ENCODE results near the gene NOS1AP. TPM values are rescaled to one million over a fixed set of nuclear protein-coding genes. Genes with fewer than 3 reads are reported as not detected.

The NOS1AP gene
- total and polyA plus RNA-seq, 2 donors (not counting 3 experiments of a cell fraction or from before 2014, with no cell fraction given) = 1.3 to 5.4 TPM

GRCh38 chr1:162165528-162165927 lies 96.0 kb downstream of the NOS1AP start:
- Histone ChIP-seq H3K36me3 (ENCODE audit: control insufficient read depth in 2 of 2, extremely low read depth in 1 of 2, insufficient read depth in 2 of 2, low read length in 2 of 2) (no peaks in the 10 kb centered on the region), H4K20me1 (replicated peaks; ENCODE audit: control insufficient read depth, extremely low read depth, insufficient read depth, low read length) (no peaks in the 10 kb centered on the region), H2AFZ (ENCODE audit: low read depth, low read length) (no peak overlapping the region), H3K9ac (replicated peaks; ENCODE audit: extremely low read depth, insufficient read depth, low read length) (no peak overlapping the region), H3K27ac (ENCODE audit: insufficient read depth, low read depth, low read length) (no peak overlapping the region), H3K9me1 (replicated peaks; ENCODE audit: control insufficient read depth, extremely low read depth, insufficient read depth, low read length) (no peaks in the 10 kb centered on the region), H3K79me2 (ENCODE audit: control insufficient read depth, insufficient read depth, low read length) (no peaks in the 10 kb centered on the region), H3K27me3 (ENCODE audit: control insufficient read depth in 2 of 2, insufficient read depth in 2 of 2, low read length in 2 of 2) (no peaks in the 10 kb centered on the region), H3K4me2 (ENCODE audit: insufficient read depth, low read length) (no peak overlapping the region), H3K9me3 (replicated peaks; ENCODE audit: control insufficient read depth, insufficient read depth, low read length) (no peaks in the 10 kb centered on the region), H3K4me3 (replicated peaks in 1 of 3; ENCODE audit: insufficient read depth in 1 of 3, low read depth in 1 of 3, low read length in 3 of 3) (no peak overlapping the region), H3K4me1 (ENCODE audit: control insufficient read depth, extremely low read depth, insufficient read depth, low read length) (no peaks in the 10 kb centered on the region)
- BruUV-seq (replicated peaks) = no TSS peak
- no peak for FAIRE-seq
- dilution Hi-C loops (cut with MboI; ENCODE audit: extremely low pct_ligation_motif_present, low sequenced_read_pairs) = no loop called here
- intact Hi-C loops (cut with micrococcal nuclease) = no loop called here
- TF ChIP-seq MAX (IDR thresholded peaks at IDR 0.05; ENCODE audit: insufficient read depth, insufficient read length) = no peak
- no peak for TF ChIP-seq POLR2A (IDR thresholded peaks at IDR 0.05; ENCODE audit: low read depth, low read length)
- TF ChIP-seq POLR2AphosphoS5 (IDR thresholded peaks at IDR 0.05; ENCODE audit: insufficient read depth, low read depth, low read length) = no peak
- CTCF ChIA-PET = interaction anchor here (0.6 to 1.4 kb wide), 2 partner anchors 9 to 24 kb away, joined by 3 read pairs; no protein-coding TSS in a partner anchor
- DNase-seq (ENCODE audit: low read depth, low spot score) = no peak
- POLR2A ChIA-PET = no interaction called here

GRCh38 chr1:162166917-162167615 lies 97.6 kb downstream of the NOS1AP start:
- no peaks in the 10 kb centered on the region for H3K27me3 ChIP-seq (ENCODE audit: control insufficient read depth in 2 of 2, insufficient read depth in 2 of 2, low read length in 2 of 2)
- ChIA-PET POLR2A (no interaction called here), CTCF (interaction anchor here (1.4 to 1.6 kb wide), 2 partner anchors 10 to 11 kb away, joined by 3 to 4 read pairs; no protein-coding TSS in a partner anchor)
- no peaks in the 10 kb centered on the region for H3K4me1 ChIP-seq (ENCODE audit: control insufficient read depth, extremely low read depth, insufficient read depth, low read length)
- no peak for TF ChIP-seq GATA2 (IDR thresholded peaks at IDR 0.05; ENCODE audit: insufficient read depth, insufficient read length, low read depth, low read length)
- no peak for TF ChIP-seq CTCF (IDR thresholded peaks at IDR 0.05; ENCODE audit: extremely low read depth in 1 of 2, insufficient read depth in 1 of 2, low read depth in 1 of 2, low read length in 2 of 2)
- no peak for TF ChIP-seq EZH2 (IDR thresholded peaks at IDR 0.05; ENCODE audit: borderline replicate concordance, low read depth, low read length, severe bottlenecking)
- no peak for TF ChIP-seq POLR2AphosphoS5 (IDR thresholded peaks at IDR 0.05; ENCODE audit: insufficient read depth, low read depth, low read length)
- no peak for TF ChIP-seq POLR2A (IDR thresholded peaks at IDR 0.05; ENCODE audit: low read depth, low read length)
- no peak for TF ChIP-seq FOS (IDR thresholded peaks at IDR 0.05; ENCODE audit: borderline replicate concordance, insufficient read depth, low read length)
- TF ChIP-seq JUN (IDR thresholded peaks at IDR 0.05; ENCODE audit: borderline replicate concordance, insufficient read depth, insufficient read length, low read depth) = no peak
- no peak for TF ChIP-seq MYC (IDR thresholded peaks at IDR 0.05; ENCODE audit: low read depth, low read length)
- no peak for TF ChIP-seq MAX (IDR thresholded peaks at IDR 0.05; ENCODE audit: insufficient read depth, insufficient read length)
- dilution Hi-C loops (cut with MboI; ENCODE audit: extremely low pct_ligation_motif_present, low sequenced_read_pairs) = no loop called here
- no peaks in the 10 kb centered on the region for H3K79me2 ChIP-seq (ENCODE audit: control insufficient read depth, insufficient read depth, low read length)
- FAIRE-seq (no peak), DNase-seq (ENCODE audit: low read depth, low spot score) (no peak)
- no TSS peak for BruUV-seq (replicated peaks)
- H3K4me2 ChIP-seq (ENCODE audit: insufficient read depth, low read length) = no peak overlapping the region
- no peaks in the 10 kb centered on the region for H3K36me3 ChIP-seq (ENCODE audit: control insufficient read depth in 2 of 2, extremely low read depth in 1 of 2, insufficient read depth in 2 of 2, low read length in 2 of 2)
- no peaks in the 10 kb centered on the region for H3K9me1 ChIP-seq (replicated peaks; ENCODE audit: control insufficient read depth, extremely low read depth, insufficient read depth, low read length)
- H3K9me3 ChIP-seq (replicated peaks; ENCODE audit: control insufficient read depth, insufficient read depth, low read length) = no peaks in the 10 kb centered on the region
- H3K9ac ChIP-seq (replicated peaks; ENCODE audit: extremely low read depth, insufficient read depth, low read length) = no peak overlapping the region
- H3K4me3 ChIP-seq (replicated peaks in 1 of 3; ENCODE audit: insufficient read depth in 1 of 3, low read depth in 1 of 3, low read length in 3 of 3) = no peak overlapping the region
- no peaks in the 10 kb centered on the region for H4K20me1 ChIP-seq (replicated peaks; ENCODE audit: control insufficient read depth, extremely low read depth, insufficient read depth, low read length)
- no peak overlapping the region for H2AFZ ChIP-seq (ENCODE audit: low read depth, low read length)
- intact Hi-C loops (cut with micrococcal nuclease) = no loop called here
- no peak overlapping the region for H3K27ac ChIP-seq (ENCODE audit: insufficient read depth, low read depth, low read length)
